Testis (tissue), 2 donors: ENCODE results near the gene TBC1D22A.

Experiments
- POLR2A ChIP-seq: fragments of 450-650 bp; IDR thresholded peaks from one replicate; pipeline ENCODE4 v1.6.1; 2017; ENCODE audit warnings: antibody characterized with exemption, mild to moderate bottlenecking, moderate library complexity
- TF ChIP-seq, protein P1 (sequence below), 3 experiments: fragments of 450-650 bp in 2 of 3; fragments of 200-600 bp in 1 of 3; sonication (generic) in 1 of 3; IDR thresholded peaks; one replicate each; pipeline ENCODE4 v1.5.1; 2016 to 2019; ENCODE audit warnings: antibody characterized with exemption in 3 of 3, mild to moderate bottlenecking in 2 of 3, moderate library complexity in 1 of 3

GRCh38 chr22:46972256-46972655, 209.8 kb downstream of the TBC1D22A start:
- TF ChIP-seq, protein P1, sequence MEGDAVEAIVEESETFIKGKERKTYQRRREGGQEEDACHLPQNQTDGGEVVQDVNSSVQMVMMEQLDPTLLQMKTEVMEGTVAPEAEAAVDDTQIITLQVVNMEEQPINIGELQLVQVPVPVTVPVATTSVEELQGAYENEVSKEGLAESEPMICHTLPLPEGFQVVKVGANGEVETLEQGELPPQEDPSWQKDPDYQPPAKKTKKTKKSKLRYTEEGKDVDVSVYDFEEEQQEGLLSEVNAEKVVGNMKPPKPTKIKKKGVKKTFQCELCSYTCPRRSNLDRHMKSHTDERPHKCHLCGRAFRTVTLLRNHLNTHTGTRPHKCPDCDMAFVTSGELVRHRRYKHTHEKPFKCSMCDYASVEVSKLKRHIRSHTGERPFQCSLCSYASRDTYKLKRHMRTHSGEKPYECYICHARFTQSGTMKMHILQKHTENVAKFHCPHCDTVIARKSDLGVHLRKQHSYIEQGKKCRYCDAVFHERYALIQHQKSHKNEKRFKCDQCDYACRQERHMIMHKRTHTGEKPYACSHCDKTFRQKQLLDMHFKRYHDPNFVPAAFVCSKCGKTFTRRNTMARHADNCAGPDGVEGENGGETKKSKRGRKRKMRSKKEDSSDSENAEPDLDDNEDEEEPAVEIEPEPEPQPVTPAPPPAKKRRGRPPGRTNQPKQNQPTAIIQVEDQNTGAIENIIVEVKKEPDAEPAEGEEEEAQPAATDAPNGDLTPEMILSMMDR (IDR thresholded peaks at IDR 0.05) = no peak
- no peak for TF ChIP-seq POLR2A
